ENCODE measurements around the gene NTM.
"Not testable (repeated sequence)": the region's sequence is repeated elsewhere in the genome, so short reads cannot be mapped to it uniquely, and the experiment has no call there.

NTM gene

GRCh38 chr11:131908316-131908715 lies 537.9 kb downstream of the NTM start:
- no peak for DNase-seq

GRCh38 chr11:131909426-131910177 lies 539.2 kb downstream of the NTM start:
- no peak for DNase-seq

- no peak for DNase-seq
These were observed 539.7 kb downstream of the NTM start for GRCh38 chr11:131910178-131910522.

GRCh38 chr11:131910523-131911387 lies 540.3 kb downstream of the NTM start:
- DNase-seq = no peak

- not testable (repeated sequence) for DNase-seq
These were observed 541.1 kb downstream of the NTM start for GRCh38 chr11:131911388-131912032.

GRCh38 chr11:131912134-131912533 lies 541.7 kb downstream of the NTM start:
- no peak for DNase-seq

- no peak for DNase-seq
These were observed 542.9 kb downstream of the NTM start for GRCh38 chr11:131913267-131913666.

GRCh38 chr11:131914361-131914774 lies 544.0 kb downstream of the NTM start:
- no peak for DNase-seq

GRCh38 chr11:131916638-131917037 lies 546.2 kb downstream of the NTM start:
- no peak for DNase-seq

GRCh38 chr11:131917634-131918384 lies 547.4 kb downstream of the NTM start:
- no peak for DNase-seq

- no peak for DNase-seq
These were observed 548.2 kb downstream of the NTM start for GRCh38 chr11:131918663-131919062.

GRCh38 chr11:131922220-131922619 lies 551.8 kb downstream of the NTM start:
- no peak for DNase-seq

- DNase-seq = no peak
These were observed 552.9 kb downstream of the NTM start for GRCh38 chr11:131923309-131923708.

- no peak for DNase-seq
These were observed 553.6 kb downstream of the NTM start for GRCh38 chr11:131924001-131924400.

GRCh38 chr11:131924457-131925201 lies 554.2 kb downstream of the NTM start:
- DNase-seq = no peak

GRCh38 chr11:131925829-131926228 lies 555.4 kb downstream of the NTM start:
- DNase-seq = no peak

GRCh38 chr11:131928992-131929391 lies 558.6 kb downstream of the NTM start:
- no peak for DNase-seq

- DNase-seq = no peak
These were observed 562.3 kb downstream of the NTM start for GRCh38 chr11:131932584-131933325.

GRCh38 chr11:131934006-131934405 lies 563.6 kb downstream of the NTM start:
- no peak for DNase-seq

GRCh38 chr11:131938351-131938751 lies 567.9 kb downstream of the NTM start:
- no peak for DNase-seq

GRCh38 chr11:131940126-131940525 lies 569.7 kb downstream of the NTM start:
- no peak for DNase-seq
